ENCODE results near the gene FAM162A. TPM values are rescaled to one million over a fixed set of nuclear protein-coding genes. Genes with fewer than 3 reads are reported as not detected.
"Not testable (repeated sequence)": the region's sequence is repeated elsewhere in the genome, so short reads cannot be mapped to it uniquely, and the experiment has no call there.

FAM162A gene
- total RNA-seq, 1 donor from 2014 or later = 141 TPM

- H3K27ac ChIP-seq (replicated peaks) = no peak overlapping the region
- H3K4me1 ChIP-seq = peaks cover 7% of the 10 kb centered on the region
- H3K36me3 ChIP-seq = peaks cover 82% of the 10 kb centered on the region
- TF ChIP-seq, protein P1, sequence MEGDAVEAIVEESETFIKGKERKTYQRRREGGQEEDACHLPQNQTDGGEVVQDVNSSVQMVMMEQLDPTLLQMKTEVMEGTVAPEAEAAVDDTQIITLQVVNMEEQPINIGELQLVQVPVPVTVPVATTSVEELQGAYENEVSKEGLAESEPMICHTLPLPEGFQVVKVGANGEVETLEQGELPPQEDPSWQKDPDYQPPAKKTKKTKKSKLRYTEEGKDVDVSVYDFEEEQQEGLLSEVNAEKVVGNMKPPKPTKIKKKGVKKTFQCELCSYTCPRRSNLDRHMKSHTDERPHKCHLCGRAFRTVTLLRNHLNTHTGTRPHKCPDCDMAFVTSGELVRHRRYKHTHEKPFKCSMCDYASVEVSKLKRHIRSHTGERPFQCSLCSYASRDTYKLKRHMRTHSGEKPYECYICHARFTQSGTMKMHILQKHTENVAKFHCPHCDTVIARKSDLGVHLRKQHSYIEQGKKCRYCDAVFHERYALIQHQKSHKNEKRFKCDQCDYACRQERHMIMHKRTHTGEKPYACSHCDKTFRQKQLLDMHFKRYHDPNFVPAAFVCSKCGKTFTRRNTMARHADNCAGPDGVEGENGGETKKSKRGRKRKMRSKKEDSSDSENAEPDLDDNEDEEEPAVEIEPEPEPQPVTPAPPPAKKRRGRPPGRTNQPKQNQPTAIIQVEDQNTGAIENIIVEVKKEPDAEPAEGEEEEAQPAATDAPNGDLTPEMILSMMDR (IDR thresholded peaks at IDR 0.05; ENCODE audit: borderline replicate concordance) = no peak
- intact Hi-C loops (cut with micrococcal nuclease) = no loop called here
- peaks cover 9% of the 10 kb centered on the region for H3K9me3 ChIP-seq (replicated peaks)
- no peaks in the 10 kb centered on the region for H3K27me3 ChIP-seq (ENCODE audit: low read depth)
- H3K4me3 ChIP-seq = no peak overlapping the region
- no peak for DNase-seq
Measured at GRCh38 chr3:122443090-122443489, 59.1 kb downstream of the FAM162A start.

- H3K4me1 ChIP-seq; intact Hi-C loops (cut with micrococcal nuclease): not testable (repeated sequence)
Measured at GRCh38 chr3:122443762-122444490, 59.9 kb downstream of the FAM162A start.

GRCh38 chr3:122444491-122444887, 60.5 kb downstream of the FAM162A start:
- H3K9me3 ChIP-seq (replicated peaks); H3K27me3 ChIP-seq (ENCODE audit: low read depth); H3K27ac ChIP-seq (replicated peaks); intact Hi-C loops (cut with micrococcal nuclease); DNase-seq; H3K4me3 ChIP-seq; H3K4me1 ChIP-seq: not testable (repeated sequence)
- peaks cover 84% of the 10 kb centered on the region for H3K36me3 ChIP-seq

More at GRCh38 chr3:122443762-122444490, 59.9 kb downstream of the FAM162A start:
- H3K36me3 ChIP-seq = peaks cover 84% of the 10 kb centered on the region
- H3K9me3 ChIP-seq (replicated peaks); H3K4me3 ChIP-seq; DNase-seq; H3K27me3 ChIP-seq (ENCODE audit: low read depth); H3K27ac ChIP-seq (replicated peaks): not testable (repeated sequence)

- H3K9me3 ChIP-seq (replicated peaks); H3K27ac ChIP-seq (replicated peaks); intact Hi-C loops (cut with micrococcal nuclease); DNase-seq; H3K4me3 ChIP-seq; H3K27me3 ChIP-seq (ENCODE audit: low read depth): not testable (repeated sequence)
- Histone ChIP-seq H3K36me3 (peaks cover 81% of the 10 kb centered on the region), H3K4me1 (peaks cover 11% of the 10 kb centered on the region)
Measured at GRCh38 chr3:122448218-122448617, 64.2 kb downstream of the FAM162A start.

- TF ChIP-seq, protein P1 (IDR thresholded peaks at IDR 0.05; ENCODE audit: borderline replicate concordance) = no peak
- no peak overlapping the region for H3K27ac ChIP-seq (replicated peaks)
Measured at GRCh38 chr3:122451371-122451770, 67.4 kb downstream of the FAM162A start.

GRCh38 chr3:122456074-122456473, 72.1 kb downstream of the FAM162A start:
- Histone ChIP-seq H3K27ac (replicated peaks) (no peak overlapping the region), H3K4me1 (peaks cover under 1% of the 10 kb centered on the region), H3K9me3 (replicated peaks) (no peaks in the 10 kb centered on the region), H3K36me3 (peaks cover 64% of the 10 kb centered on the region), H3K4me3 (no peak overlapping the region), H3K27me3 (ENCODE audit: low read depth) (no peaks in the 10 kb centered on the region)
- TF ChIP-seq, protein P1 (IDR thresholded peaks at IDR 0.05; ENCODE audit: borderline replicate concordance) = no peak
- intact Hi-C loops (cut with micrococcal nuclease) = no loop called here
- DNase-seq = no peak

More at GRCh38 chr3:122451371-122451770, 67.4 kb downstream of the FAM162A start:
- Histone ChIP-seq H3K36me3 (peaks cover 65% of the 10 kb centered on the region), H3K27me3 (ENCODE audit: low read depth) (no peaks in the 10 kb centered on the region), H3K4me3 (no peak overlapping the region), H3K4me1 (peaks cover 11% of the 10 kb centered on the region), H3K9me3 (replicated peaks) (no peaks in the 10 kb centered on the region)
- no peak for DNase-seq
- intact Hi-C loops (cut with micrococcal nuclease) = no loop called here

DNA sequence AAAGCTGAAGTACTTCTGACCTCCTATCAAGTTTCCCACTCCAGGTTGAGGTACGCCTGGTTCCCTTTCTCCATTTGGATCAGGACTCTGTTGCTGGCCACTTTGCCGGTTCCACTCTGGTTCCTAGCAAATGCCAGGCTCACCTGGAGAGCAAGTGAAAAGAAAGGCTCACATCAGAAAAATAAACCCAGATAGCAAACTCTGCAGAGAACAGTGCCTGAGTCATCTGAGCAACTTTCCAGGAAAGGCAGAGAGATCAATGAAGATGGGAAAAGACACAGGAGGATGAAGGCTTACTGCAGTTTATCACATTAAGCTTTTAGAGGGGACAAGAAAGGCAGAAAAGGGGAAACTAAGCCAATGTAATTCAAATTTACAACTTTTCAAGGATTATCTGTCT, 73.7 kb downstream of the FAM162A start:
- Histone ChIP-seq H3K4me3 (no peak overlapping the region), H3K9me3 (replicated peaks) (no peaks in the 10 kb centered on the region), H3K27me3 (ENCODE audit: low read depth) (no peaks in the 10 kb centered on the region), H3K27ac (replicated peaks) (no peak overlapping the region), H3K4me1 (no peaks in the 10 kb centered on the region), H3K36me3 (peaks cover 64% of the 10 kb centered on the region)
- DNase-seq = no peak
- intact Hi-C loops (cut with micrococcal nuclease) = no loop called here
- TF ChIP-seq, protein P1 (IDR thresholded peaks at IDR 0.05; ENCODE audit: borderline replicate concordance) = no peak
